HG02610 (cell line): ENCODE data around the gene RPGRIP1L.
A peak's percentile ranks its signal among the peaks of the same experiment; 100 is the strongest.

Experiments
- ATAC-seq: cut with Tn5 transposase; IDR thresholded peaks from one replicate; pipeline ENCODE4 v1.9.1; 2021; ENCODE audit warnings: mild to moderate bottlenecking, moderate library complexity; ENCODE audit not compliant: unreplicated experiment

RPGRIP1L gene

DNA sequence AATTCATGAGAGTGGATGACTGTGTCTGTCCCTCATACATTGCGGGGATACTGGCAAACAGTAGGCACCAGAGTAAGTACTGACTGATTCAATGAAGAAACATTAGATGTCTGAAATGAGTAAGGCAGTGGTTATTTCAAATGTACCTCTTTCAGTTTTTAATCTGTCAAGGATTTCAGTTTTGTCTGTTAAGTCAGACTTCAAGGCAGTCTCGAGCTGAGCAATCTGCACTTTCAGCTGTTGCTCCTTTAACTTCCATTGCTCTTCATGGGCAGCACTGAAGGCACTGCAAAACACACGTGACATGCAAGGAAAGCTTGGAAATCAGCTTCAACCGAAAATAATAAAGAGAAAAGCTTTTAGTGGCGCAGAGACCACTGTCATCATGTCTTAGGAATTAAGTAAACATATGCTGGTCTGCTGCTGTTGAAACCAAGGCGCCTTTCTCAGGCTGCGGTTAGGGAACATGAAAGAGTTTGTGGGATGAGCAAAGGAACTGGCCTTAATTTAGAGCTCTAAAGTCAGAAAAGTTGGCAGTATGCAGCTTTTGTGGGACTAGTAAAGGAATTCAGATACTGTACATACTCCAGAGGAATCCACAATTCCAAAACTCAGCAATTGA is 38.8 kb downstream of the RPGRIP1L start:
- peak; percentile 84 for ATAC-seq

DNA sequence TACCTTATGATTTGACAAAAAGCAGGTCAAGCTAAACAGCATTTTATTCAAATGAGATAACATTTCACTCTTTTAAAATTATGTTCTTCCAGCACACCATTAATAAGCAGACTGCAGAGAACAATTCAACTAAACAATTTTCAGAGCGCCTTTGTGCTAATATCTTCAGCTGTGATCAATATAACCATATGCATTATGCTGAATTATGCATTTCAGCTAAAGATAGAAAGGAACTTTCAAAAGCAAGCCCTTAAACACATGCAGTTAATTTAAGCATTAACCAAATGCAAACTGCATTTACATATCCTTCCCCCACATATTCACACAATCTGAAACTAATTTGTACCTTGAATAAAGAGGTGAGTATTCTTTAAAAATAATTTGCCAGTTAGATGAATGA is 41.6 kb downstream of the RPGRIP1L start:
- ATAC-seq, result no peak

DNA sequence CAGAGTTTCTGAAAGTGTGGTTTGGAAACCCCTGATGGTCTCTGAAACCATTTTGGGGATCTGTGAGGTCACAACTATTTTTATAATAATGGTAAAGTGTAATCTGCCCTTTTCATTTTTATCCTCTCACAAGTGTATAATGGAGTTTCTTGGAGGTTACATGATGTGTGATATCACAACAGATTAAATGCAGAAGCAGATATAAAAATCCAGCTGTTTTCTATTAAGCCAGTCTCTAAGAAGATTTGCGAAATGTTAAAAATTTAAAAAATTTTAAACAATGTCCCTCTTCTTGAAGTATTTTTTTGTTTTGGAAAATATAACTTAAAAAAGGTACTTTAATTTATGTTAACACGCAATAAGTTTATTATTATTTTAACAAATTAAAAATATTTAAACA is 48.7 kb downstream of the RPGRIP1L start:
- ATAC-seq, result no peak

DNA sequence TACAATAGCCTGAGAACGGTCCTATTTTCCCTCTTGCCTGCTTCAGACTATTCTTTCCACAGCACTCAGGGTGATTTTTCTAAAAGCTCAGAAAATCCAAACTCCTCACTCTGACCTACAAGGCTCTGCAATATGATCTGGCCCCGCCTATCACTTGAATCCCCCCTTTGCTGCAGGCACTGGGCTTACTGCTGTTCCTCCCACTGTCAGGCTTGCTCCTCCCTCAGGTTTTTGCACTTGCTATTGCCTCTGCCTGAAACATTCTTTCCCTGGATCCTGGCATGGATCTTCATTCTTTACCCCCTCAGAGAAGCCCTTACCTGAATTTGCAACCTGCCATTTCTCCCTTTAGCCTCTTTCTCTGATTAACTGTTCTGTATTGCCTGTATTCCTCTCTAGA is 52.3 kb downstream of the RPGRIP1L start:
- ATAC-seq, result no peak

DNA sequence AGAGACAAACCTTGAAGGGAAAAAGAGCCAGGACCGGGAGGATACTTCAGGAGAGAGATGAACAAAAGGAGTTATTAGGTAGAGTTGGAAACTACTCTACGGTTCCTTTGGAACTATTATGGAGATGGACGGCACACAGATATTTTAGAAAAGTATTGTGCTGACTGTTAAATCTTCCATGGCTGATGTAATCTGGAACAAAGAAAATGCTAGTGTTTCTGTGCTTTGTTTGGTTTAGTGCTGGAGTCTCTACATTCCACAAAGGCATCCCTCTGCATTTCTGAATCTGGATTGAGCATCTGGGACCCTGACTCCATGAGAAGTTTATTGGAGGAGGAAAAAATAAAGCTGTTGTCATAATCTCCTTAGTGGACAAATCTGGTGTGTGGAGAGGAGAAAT is 57.2 kb downstream of the RPGRIP1L start:
- ATAC-seq, result no peak

DNA sequence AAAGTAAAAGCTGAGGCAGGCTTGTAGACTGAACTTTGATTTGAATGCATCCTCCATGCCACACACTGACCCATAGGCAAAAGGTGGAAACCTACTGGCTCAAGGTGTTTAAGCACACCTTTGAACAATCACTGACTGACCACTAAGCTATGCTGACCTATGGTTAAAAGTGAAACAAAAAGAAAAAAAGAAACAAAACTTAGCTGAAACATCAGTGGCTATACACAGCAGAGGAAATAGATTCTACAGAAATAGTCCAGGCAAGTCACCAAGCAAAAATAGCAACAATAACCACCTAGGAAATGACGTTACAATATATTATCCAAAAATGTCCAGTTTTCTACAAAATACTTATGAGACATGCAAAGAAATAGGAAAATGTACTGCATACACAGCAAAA is 60.2 kb downstream of the RPGRIP1L start:
- no peak for ATAC-seq

DNA sequence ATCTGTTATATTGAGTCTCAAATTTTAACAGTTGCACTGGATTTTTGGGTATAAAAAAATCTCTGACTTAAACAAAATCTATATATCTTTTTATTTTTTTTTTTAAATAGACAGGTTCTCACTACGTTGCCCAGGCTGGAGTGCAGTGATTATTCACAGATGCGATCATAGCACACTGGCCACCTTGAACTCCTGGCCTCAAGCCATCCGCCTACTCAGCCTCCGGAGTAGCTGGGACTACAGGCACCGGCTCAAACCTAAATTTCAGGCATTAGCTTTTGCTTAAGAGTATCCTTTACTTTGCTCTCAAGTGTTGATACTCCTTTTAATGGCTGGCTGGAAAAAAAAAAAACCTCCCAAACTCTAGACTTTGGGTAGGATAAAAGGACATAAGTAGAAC is 61.6 kb downstream of the RPGRIP1L start:
- no peak for ATAC-seq

DNA sequence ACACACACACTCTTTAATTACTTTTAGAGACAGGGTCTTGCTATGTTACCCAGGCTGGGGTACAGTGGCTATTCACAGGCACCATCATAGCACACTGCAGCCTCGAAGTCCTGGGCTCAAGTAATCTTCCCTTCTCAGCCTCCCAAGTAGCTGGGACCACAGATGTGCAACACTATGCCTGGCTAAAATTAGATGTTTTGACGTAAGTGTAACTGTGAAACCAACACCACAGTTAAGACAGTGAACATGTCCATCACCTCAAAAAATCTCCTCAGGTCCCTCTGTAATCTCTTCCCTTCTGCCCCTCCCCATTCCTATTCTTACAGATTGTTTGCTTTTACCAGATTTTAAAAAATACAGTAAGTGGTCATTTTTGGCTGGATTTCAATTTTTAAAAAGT is 66.7 kb downstream of the RPGRIP1L start:
- ATAC-seq, result no peak

DNA sequence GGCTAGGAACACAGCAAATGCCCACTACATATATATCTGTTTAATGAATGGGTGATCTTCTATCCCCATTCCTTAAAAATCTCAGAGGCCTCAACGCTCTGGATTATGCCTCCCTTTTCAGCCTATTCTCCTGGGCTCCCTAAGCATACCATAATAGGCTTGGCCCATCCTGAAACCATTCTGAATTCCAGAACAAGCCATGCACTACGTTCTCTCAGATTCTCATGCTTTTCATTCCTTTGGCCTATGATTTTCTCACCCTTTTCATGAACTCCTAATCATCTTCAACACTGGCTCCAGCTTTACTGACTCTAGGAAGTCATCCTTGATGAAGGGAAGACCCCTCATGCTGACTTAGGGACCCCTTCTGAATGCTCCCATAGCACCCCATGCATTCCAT is 71.1 kb downstream of the RPGRIP1L start:
- ATAC-seq, result no peak

DNA sequence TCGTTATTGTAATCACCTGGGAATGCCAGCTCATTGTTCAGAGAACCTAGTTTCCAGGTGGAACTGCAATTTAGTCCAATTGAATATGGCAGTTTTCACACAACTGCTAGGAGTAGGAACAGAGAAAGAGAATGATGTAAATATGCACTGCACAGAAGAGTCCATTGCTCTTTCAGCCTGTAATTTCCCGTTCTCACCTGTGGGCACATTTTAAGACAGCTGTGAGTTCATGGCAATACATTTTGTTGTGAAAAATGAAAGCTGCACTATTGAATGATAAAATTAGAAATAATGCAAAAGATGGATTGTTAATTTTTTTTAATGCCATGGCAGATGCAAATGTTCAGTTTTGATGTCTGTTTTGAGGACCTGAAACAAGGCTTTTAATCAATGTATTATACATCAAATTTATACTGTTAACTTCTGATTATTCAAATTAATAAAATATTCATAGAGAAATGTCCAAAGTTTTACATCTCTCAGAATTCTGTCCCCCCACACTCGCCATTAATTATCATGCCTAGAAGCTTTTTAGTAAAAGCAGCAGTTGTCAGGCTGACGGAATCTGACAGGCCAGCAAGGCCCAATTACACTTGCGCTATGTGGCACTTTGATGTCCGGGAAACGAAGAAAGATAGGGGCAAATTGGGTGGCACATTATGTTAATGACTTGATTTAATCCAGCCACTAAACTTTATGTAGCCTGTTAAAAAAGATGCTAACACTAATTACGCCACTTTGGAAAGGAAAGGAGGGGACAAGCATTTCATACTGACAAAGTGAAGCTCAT is 72.2 kb downstream of the RPGRIP1L start:
- no peak for ATAC-seq

DNA sequence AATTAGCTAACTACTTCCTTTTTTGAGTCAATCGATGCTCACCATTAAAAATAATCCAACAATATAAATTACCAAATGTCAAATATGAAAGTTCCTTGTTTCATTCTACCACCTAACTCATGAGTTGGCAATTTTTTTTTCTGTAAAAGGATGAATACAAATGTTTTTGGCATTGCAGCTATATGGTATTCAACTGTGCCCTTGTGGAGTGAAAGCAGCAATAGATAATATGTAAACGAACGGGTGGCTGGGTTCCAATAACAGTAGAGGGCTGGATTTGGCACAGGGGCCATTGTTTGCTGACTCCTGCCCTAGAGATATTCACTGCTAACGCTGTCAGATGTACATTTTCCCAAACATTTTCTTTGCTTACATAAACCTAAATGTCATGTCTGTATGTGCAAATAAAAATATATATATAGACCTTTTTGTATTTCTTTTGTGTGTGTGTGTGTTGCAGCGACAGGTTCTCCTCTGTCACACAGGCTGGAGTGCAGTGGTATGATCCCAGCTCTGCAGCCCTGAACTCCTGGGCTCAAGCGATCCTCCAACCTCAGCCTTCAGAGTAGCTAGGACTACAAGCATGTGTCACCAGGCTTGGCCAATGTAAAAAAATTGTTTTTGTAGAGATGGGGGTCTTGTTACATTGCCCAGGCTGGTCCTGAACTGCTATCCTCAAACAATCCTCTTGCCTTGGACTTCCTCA is 73.9 kb downstream of the RPGRIP1L start:
- no peak for ATAC-seq

DNA sequence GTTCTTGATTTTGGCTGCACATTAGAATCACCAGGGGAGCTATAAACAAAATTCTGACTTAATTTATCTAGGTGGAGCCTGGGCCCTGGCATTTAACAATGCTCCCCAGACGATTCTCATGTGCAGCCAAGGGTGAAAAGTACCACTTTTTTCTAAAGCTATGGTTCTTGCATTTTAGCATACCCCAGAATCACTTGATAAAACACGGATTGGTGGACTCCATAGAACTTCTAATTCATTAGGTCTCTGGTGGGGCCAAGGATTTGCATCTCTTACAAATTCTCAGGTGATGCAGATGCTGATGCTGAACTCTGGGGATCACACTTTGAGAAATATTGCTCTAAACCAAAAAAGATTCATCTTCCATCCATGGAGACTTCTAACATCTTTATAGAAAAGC is 74.5 kb downstream of the RPGRIP1L start:
- ATAC-seq, result no peak

DNA sequence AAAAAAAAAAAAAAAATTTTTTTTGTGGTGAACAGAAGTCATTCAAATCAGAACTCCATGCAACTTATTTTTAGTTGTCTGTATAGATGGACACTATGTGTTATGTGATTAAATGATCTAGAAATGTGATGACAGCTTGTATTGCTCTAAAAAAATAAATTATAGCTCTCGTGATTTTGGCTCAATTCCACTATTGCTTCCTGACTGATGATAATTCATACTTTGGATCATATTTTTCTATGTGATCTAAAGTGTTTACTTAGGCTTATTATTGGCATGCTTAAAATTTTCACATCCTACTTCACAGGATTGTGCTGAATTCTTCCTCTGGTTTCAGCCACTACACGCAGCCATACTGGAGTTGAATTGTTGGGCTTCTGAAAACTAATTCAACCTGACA is 76.8 kb downstream of the RPGRIP1L start:
- ATAC-seq, result no peak

DNA sequence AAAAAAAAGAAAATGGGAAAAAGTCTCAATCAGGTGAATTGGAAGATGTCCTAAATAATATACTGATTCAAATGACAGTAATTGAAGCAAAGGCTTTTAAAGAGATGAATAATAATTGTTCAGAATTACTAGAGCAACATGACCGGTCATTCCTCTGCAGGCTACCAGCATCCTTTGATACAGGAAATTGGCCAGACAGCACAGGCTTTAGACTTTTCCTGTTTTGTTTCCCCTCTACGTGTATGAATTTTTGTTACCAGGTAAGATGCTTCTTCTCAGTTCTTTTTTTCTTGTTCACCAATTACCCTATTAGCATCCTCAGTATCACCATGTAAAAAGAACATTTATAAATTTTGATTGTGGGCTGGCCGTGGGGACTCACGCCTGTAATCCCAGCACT is 77.5 kb downstream of the RPGRIP1L start:
- ATAC-seq, result no peak

DNA sequence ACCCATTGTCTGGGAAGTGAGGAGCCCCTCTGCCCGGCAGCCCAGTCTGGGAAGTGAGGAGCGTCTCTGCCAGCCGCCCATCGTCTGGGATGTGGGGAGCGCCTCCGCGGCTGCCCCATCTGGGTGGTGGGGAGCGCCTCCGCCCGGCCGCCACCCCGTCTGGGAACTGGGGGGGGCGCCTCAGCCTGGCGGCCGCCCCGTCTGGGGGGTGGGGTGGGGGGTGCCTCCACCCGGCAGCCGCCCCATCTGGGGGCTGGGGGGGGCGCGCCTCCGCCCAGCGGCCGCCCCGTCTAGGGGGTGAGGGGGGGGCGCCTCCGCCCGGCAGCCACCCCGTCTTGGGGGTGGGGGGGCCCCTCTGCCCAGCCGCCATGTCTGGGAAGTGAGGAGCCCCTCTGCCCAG is 78.4 kb downstream of the RPGRIP1L start:
- ATAC-seq, result no peak

DNA sequence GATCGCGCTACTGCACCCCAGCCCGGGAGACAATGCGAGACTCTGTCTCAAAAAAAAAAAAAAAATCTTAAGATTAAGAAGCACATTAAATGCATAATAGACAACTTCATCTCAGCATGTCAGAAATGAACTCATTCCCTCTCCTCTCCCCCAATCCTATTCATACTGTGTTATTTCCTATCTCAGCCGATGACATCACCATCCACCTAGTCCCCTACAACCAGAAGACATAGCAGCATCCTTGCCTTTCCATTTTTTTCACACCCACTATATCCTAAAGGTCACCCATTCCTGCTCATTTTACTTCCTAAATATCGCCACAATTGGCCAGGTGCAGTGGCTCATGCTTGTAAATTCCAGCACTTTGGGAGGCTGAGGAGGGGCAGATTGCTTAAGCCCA is 81.3 kb downstream of the RPGRIP1L start:
- no peak for ATAC-seq

DNA sequence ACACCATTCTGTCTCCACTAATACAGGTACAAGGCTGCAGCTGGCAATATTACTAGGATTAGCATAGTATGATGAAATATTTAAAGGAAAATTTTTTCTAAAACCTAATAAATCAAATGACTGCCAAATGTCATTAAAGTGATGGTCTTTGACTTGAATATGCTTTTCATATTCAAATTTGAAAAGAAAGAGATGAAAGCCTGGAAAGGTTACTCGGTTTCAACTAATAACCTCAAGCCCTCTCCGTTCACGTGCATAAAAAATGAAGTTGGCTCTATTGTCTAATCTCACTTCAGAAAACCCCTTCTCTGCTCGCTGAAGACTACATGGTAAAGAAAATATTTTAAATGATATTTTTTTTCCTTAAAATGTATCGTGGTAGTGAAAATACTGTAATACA is 83.2 kb downstream of the RPGRIP1L start:
- no peak for ATAC-seq

DNA sequence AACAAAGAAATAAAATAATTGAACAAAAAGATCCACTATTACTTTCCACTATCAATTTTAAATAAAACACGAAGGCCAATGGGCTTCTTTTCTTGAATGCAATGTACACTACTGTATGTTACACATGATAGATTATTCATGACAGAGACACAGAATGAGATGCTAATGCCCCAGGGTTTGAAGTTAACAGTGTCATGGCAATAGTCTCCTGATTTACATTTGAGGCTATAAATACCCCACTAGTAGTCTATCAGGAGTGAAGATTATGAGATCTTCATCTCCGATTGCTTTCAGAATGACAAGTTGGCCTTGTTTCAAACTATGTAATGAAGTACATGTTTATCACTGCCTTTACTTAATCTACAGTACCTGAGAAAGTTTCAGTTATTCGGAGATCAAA is 84.4 kb downstream of the RPGRIP1L start:
- ATAC-seq, result no peak

DNA sequence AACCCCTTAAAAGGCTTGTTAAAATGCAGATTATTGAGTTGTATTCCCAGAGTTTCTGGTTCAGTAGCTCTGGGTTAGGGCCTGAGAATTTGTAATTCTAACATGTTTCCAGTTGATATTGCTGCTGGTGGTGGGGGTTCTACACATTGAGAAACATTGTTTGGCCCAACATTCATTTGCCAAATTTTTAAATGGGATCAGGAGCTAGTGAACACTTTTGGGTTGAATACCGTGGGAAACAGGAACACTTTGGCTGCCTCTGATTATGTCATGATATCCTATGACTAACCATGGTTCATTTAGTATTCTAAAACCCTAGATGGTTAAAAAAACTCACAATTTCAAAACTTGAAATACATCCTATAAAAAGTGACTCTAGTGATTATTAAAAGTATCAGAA is 89.3 kb downstream of the RPGRIP1L start:
- no peak for ATAC-seq

DNA sequence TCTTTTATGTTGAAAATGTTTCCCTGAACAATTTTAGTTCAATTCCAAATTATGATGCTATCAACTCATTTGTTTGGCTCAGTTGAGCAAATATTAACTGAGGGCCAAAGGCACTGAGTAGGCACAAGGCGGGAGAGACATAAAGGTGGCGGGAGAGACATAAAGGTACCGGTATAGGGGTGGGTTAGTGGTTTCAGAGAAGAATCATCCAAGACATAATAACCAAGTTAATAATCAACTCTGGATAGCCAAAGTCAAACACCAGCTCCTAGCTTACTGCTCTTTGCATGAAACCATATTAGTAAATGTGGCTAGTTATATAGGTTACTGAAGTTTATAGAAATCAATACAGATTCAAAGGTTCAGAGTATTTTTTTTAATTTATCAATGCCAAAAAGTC is 91.7 kb downstream of the RPGRIP1L start:
- no peak for ATAC-seq

DNA sequence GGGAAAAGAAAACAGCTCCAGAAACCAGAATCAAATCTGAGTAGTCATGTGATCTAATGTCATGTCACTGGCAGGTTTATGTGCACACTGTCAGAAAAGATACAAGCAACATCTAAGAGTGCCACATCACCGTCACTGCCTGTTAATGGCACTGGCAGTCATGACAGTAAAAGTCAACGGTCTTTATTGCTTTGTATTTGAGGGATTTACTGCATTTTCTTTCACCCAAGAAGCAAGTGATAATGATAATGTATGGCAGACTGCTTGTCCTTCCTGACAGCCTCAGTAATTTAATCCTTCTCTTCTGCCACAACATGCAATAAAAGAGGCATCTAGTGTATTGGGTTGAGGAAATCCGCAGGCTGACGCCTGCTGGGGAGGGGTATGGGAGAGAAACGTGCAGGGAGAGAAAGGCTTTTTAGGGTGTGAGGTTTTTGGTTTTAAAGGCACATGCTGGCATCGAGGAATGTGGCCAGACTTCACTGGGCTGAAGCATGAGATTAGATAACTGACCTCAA is 92.4 kb downstream of the RPGRIP1L start:
- ATAC-seq, result no peak

DNA sequence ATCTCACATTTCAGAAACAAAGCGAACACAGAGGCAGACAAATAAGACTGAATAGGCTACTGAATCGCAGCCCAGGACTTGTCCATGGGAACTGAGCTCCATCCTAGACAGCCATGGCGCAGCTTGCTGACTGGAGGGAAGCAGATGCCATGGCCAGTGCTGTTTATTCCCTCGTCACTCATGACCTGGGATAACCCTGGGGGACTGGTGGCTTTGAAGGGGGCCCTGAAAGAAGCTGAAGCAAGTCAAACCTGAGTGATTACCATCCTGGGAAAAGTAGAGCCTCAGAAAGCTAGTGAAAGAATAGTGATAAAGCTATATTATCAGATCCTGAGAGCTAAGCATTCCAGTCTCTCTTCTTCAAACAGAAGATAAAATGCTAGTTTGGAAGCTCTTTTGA is 94.1 kb downstream of the RPGRIP1L start:
- no peak for ATAC-seq
